ENCODE measurements around the gene TEX14. TPM values are rescaled to one million over a fixed set of nuclear protein-coding genes. Genes with fewer than 3 reads are reported as not detected.

The TEX14 gene
- total and polyA plus RNA-seq, 10 of the 15 experiments (the other 5 are each of a cell fraction or from before 2014, with no cell fraction given), result 0.15 to 1.3 (median 0.66) TPM

DNA sequence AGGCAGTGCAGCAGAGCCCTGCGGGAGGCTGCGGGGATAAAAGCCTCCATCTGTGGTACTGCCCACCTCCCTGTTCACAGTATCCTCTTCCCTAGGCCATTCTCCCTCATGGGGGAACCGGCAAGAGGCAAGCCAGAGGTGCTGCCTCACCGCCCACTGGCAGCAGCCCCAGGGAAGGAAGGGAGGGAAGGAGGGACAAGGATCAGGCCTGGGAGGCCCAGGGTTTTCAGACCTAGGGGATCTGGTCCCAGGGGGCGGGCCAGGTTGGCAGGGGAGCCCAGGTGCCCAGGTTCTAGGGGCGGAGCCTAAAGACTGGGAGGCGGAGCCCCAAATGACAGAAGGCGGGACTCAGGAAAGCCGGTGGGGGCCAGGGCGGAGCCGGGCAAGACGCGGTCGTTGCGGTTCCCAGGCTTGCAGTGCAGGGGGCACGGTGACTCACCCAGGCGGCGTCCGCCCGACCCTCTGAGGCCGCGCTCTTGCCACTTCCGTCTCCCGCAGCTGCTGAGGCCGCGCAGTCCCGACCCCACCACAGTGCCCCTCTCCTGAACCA is 174.4 kb downstream of the TEX14 start:
- FAIRE-seq, result no peak
- POLR2A ChIA-PET, result interaction anchor here (0.8 kb wide), 1 partner anchor 68 kb away, joined by 4 read pairs; no protein-coding TSS in a partner anchor
- intact Hi-C loops (cut with micrococcal nuclease; ENCODE audit: unreplicated experiment) (loop anchor here (5.0 kb wide), 2 partner anchors 100 to 175 kb away; no protein-coding TSS in a partner anchor), in situ Hi-C loops (cut with MboI) (no loop called here)
- Histone ChIP-seq H4K20me1 (ENCODE audit: control insufficient read depth, insufficient read depth) (0 out of 2 replicates have a peak, but pooled peaks cover 2% of the 10 kb centered on the region), H3K27ac (ENCODE audit: control insufficient read depth, insufficient read depth) (peak overlapping the region; percentile 84), H3K79me2 (ENCODE audit: control insufficient read depth, insufficient read depth, low read length) (peaks cover 34% of the 10 kb centered on the region), H3K9me3 (replicated peaks; ENCODE audit: control insufficient read depth, insufficient read depth, low read length) (no peaks in the 10 kb centered on the region; the same call in 2 of the 3 replicates), H3K9ac (ENCODE audit: control insufficient read depth, insufficient read depth, low read length) (peak overlapping the region; percentile 97), H3K27me3 (replicated peaks in 1 of 2; ENCODE audit: control insufficient read depth in 2 of 2, insufficient read depth in 2 of 2, low read length in 1 of 2) (no peaks in the 10 kb centered on the region), H3K4me3 (peak overlapping the region; percentile 99), H3K4me2 (ENCODE audit: control insufficient read depth, insufficient read depth) (peak overlapping the region; percentile 98), H3K36me3 (ENCODE audit: control insufficient read depth in 2 of 2, insufficient read depth in 2 of 2, low read length in 1 of 2) (0 out of 4 replicates have a peak, but pooled peaks cover 0 to under 1% of the 10 kb centered on the region in 2 experiments), H3K4me1 (ENCODE audit: control insufficient read depth, insufficient read depth, low read length) (peaks cover 24% of the 10 kb centered on the region), H2AFZ (ENCODE audit: control insufficient read depth, low read depth, low read length) (peak overlapping the region; percentile 51)
- no peak for ATAC-seq
- CTCF ChIA-PET, result interaction anchor here (1.0 to 2.1 kb wide), 7 partner anchors 12 to 488 kb away, joined by 3 to 23 read pairs (median 4); partner anchors contain the start of genes RAD51C and TEX14
- SMC1A ChIA-PET (ENCODE audit: uncharacterized antibody, unreplicated experiment), result interaction anchor here (2.3 kb wide), 1 partner anchor 486 kb away, joined by 28 read pairs; no protein-coding TSS in a partner anchor
- DNase-seq (ENCODE audit: low read depth, low spot score), result no peak
- under 1% methylated on average over 27 of the region's 27 CpGs for WGBS (ENCODE audit: insufficient coverage, insufficient replicate concordance, low lambda C conversion rate, missing lambda C conversion rate)
- RAD21 ChIA-PET (ENCODE audit: unreplicated experiment), result interaction anchor here (1.6 to 3.9 kb wide), 4 partner anchors 11 to 486 kb away, joined by 3 to 37 read pairs (median 11); no protein-coding TSS in a partner anchor
- no TSS peak for BruUV-seq (replicated peaks)
- TF ChIP-seq NFYB (IDR thresholded peaks at IDR 0.05; ENCODE audit: insufficient read depth, low read depth, low read length), result no peak
- peak; percentile 86 for TF ChIP-seq POLR2A (IDR thresholded peaks at IDR 0.05; ENCODE audit: low read depth, low read length)
- peak; percentile 88 for TF ChIP-seq NKRF (conservative IDR thresholded peaks at IDR 0.05)
- TF ChIP-seq PAX5 (IDR thresholded peaks at IDR 0.05; ENCODE audit: borderline replicate concordance, low read depth, low read length), result peak; percentile 58; the same call in 1 of the 2 replicates
- no peak for TF ChIP-seq EP300 (IDR thresholded peaks at IDR 0.05; ENCODE audit: borderline replicate concordance in 1 of 2, control insufficient read depth in 1 of 2, low read depth in 2 of 2, low read length in 2 of 2)
- peak; percentile 57; the same call in 1 of the 2 replicates for TF ChIP-seq BACH1 (IDR thresholded peaks at IDR 0.05; ENCODE audit: borderline replicate concordance)
- no peak for TF ChIP-seq FOXK2 (IDR thresholded peaks at IDR 0.05)
- no peak for TF ChIP-seq CBX5 (IDR thresholded peaks at IDR 0.05; ENCODE audit: low read depth)
- peak; percentile 81 for TF ChIP-seq NR2F1 (conservative IDR thresholded peaks at IDR 0.05)
- TF ChIP-seq HDAC6 (IDR thresholded peaks at IDR 0.05; ENCODE audit: unreplicated experiment), result no peak
- TF ChIP-seq ZBTB33 (IDR thresholded peaks at IDR 0.05), result no peak
- no peak for TF ChIP-seq NFYA (IDR thresholded peaks at IDR 0.05; ENCODE audit: borderline replicate concordance, low read depth, low read length)
- TF ChIP-seq SREBF2 (IDR thresholded peaks at IDR 0.05; ENCODE audit: low read length), result no peak
- peak; percentile 60; the same call in 1 of the 2 replicates for TF ChIP-seq TAF1 (IDR thresholded peaks at IDR 0.05; ENCODE audit: borderline replicate concordance, low read depth, low read length)
- no peak for TF ChIP-seq IRF4 (IDR thresholded peaks at IDR 0.05; ENCODE audit: low read depth, low read length)
- TF ChIP-seq CREB1 (IDR thresholded peaks at IDR 0.05; ENCODE audit: low read depth), result no peak
- no peak for TF ChIP-seq NFXL1 (IDR thresholded peaks at IDR 0.05; ENCODE audit: borderline replicate concordance)
- TF ChIP-seq ASH2L (IDR thresholded peaks at IDR 0.05; ENCODE audit: borderline replicate concordance, low read depth), result 0 out of 2 replicates have a peak, but pooled peaks have one; percentile 46
- no peak for TF ChIP-seq CEBPB (IDR thresholded peaks at IDR 0.05; ENCODE audit: borderline replicate concordance in 1 of 2, low read depth in 2 of 2, low read length in 2 of 2)
- no peak for TF ChIP-seq TARDBP (IDR thresholded peaks at IDR 0.05; ENCODE audit: borderline replicate concordance)

Data from GM12878 (cell line).